Measurements from ENCODE around the gene MCRIP2.

MCRIP2 gene

GRCh38 chr16:617855-618254, 23.8 kb upstream of the MCRIP2 start:
- no peak for DNase-seq

- no peak for DNase-seq
Observed at GRCh38 chr16:619476-620100, 22.0 kb upstream of the MCRIP2 start.

- DNase-seq: no peak
Observed at GRCh38 chr16:620700-621525, 20.7 kb upstream of the MCRIP2 start.

- no peak for DNase-seq
Observed at GRCh38 chr16:621526-622105, 20.0 kb upstream of the MCRIP2 start.

- no peak for DNase-seq
Observed at GRCh38 chr16:622920-623280, 18.7 kb upstream of the MCRIP2 start.

- DNase-seq: no peak
Observed at GRCh38 chr16:624526-625070, 17.0 kb upstream of the MCRIP2 start.

- no peak for DNase-seq
Observed at GRCh38 chr16:625117-625976, 16.3 kb upstream of the MCRIP2 start.

- no peak for DNase-seq
Observed at GRCh38 chr16:625977-626765, 15.5 kb upstream of the MCRIP2 start.

- DNase-seq: no peak
Observed at GRCh38 chr16:626787-627453, 14.7 kb upstream of the MCRIP2 start.

- no peak for DNase-seq
Observed at GRCh38 chr16:627454-628239, 14.0 kb upstream of the MCRIP2 start.

- DNase-seq: no peak
Observed at GRCh38 chr16:628321-629061, 13.1 kb upstream of the MCRIP2 start.

- no peak for DNase-seq
Observed at GRCh38 chr16:629185-629832, 12.3 kb upstream of the MCRIP2 start.

- no peak for DNase-seq
Observed at GRCh38 chr16:629833-630248, 11.8 kb upstream of the MCRIP2 start.

GRCh38 chr16:630249-630814, 11.3 kb upstream of the MCRIP2 start:
- no peak for DNase-seq

GRCh38 chr16:630815-631405, 10.7 kb upstream of the MCRIP2 start, which contains the start of gene WFIKKN1:
Gene WFIKKN1, plus strand, starts transcription at chr16:630985. Its CDS starts 269 bp downstream, at chr16:631254.
- DNase-seq: peak; percentile 74

- DNase-seq: no peak
Observed at GRCh38 chr16:631808-632358, 9.7 kb upstream of the MCRIP2 start.

GRCh38 chr16:632486-633335, 8.9 kb upstream of the MCRIP2 start:
- DNase-seq: no peak

Measured in RPMI8226 (cell line).